AG09319 (cell line): Measurements from ENCODE around the gene NR1H4.

ENCODE experiments used
- DNase-seq: peaks from one replicate; pipeline ENCODE4 v3.0.0-alpha.2; 2010; ENCODE audit warnings: low read depth; ENCODE audit errors: extremely low read depth
- TF ChIP-seq, protein P1 (sequence below): IDR thresholded peaks from 2 replicates; pipeline ENCODE4 v1.5.1; 2011; ENCODE audit warnings: low read depth, mild to moderate bottlenecking, inconsistent platforms, low read length, moderate library complexity

The NR1H4 gene

DNA sequence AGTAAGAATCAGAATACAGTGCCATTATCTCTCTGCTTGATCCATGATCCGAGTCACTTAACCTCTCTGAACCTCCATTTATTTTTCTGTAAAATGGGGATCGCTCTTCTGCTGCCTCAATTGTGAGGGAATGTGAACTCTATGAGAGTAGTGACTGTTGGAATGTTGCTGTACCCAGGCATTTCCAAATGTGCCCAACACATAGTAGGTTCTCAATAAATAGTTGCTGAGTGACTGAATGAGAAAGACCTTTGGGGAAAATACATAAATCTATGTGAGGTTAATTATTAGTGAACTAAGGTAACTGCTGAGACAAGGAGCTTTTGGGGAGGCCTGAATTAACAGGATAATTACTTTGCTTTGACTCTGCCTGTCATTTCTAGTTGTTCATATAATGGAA lies 33.9 kb upstream of the NR1H4 start:
- TF ChIP-seq, protein P1, sequence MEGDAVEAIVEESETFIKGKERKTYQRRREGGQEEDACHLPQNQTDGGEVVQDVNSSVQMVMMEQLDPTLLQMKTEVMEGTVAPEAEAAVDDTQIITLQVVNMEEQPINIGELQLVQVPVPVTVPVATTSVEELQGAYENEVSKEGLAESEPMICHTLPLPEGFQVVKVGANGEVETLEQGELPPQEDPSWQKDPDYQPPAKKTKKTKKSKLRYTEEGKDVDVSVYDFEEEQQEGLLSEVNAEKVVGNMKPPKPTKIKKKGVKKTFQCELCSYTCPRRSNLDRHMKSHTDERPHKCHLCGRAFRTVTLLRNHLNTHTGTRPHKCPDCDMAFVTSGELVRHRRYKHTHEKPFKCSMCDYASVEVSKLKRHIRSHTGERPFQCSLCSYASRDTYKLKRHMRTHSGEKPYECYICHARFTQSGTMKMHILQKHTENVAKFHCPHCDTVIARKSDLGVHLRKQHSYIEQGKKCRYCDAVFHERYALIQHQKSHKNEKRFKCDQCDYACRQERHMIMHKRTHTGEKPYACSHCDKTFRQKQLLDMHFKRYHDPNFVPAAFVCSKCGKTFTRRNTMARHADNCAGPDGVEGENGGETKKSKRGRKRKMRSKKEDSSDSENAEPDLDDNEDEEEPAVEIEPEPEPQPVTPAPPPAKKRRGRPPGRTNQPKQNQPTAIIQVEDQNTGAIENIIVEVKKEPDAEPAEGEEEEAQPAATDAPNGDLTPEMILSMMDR: no peak
- no peak for DNase-seq

DNA sequence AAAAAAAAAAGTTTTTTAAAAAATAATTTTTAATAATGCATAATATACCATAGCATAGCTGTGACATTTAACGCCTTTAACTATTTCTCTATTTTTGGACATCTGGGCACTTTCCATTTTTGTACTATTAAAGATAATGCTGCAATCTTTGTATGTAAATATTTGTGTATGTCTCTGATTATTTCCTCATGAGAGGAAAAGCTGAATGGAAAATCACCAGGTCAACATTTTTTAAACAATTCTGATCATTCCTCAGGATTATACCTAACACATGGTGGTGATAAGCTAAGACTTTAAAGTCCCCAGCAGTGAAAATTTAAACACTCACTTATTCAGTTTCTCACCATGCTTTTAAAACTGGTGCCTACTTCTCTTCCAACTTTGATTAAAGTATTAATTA lies 31.3 kb upstream of the NR1H4 start:
- DNase-seq: no peak
- TF ChIP-seq, protein P1: no peak

DNA sequence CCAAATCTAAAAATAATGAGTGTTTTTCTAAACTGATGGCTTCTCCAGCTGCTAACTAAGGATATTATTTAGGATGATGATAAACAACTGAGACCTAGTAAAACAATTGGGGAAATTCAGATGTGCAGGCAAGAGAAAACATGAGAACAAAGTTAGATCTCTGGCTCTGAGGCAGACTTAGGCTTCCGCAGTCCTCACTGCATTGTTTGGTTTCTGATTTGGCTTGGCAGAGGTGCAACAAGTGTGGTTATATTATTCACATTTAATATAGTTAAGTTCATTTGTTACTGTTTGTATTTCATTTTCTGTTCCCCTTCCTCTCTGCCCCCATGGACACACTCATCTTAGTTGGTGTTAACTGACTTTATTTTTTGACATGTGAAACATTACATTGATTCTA lies 30.2 kb upstream of the NR1H4 start:
- no peak for DNase-seq
- TF ChIP-seq, protein P1: no peak

DNA sequence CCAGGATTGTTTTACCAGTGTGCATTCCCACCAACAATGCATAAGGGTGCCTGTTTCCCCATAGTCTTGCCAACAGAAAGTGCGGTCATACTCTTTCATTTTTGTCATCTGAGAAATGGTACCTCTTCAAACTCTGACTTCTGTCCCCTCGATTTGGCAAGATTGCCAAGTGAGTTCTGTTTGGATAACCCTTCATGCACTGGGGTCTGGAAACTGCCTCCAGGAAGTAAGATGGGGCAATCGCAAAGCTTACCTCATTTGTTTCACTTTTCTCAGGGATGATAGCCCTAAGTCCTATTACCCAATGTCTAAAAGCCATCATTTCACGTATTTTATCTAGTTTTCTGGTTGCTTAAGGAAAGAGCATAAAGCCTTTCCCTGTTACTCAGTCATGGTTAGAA lies 28.6 kb upstream of the NR1H4 start:
- TF ChIP-seq, protein P1: no peak
- no peak for DNase-seq

DNA sequence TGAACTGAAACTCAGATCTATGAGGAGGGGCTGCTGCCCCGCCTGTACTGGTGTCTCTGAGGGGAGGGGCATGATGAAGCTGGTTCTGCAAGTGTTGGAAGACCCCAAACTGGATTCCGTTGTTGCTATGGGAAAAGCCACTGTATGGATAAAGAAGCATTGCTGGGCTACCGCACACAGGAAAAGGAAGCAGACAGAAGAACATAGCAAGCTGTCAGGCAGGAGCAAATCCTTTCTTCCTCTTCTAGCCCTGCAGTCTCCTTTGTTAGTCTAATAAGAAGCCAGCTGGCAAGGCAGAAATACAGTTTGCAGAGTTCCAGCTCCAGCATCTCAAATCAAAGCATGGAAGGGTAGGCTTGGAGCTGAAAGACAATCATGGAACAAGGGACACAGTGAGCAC lies 26.3 kb upstream of the NR1H4 start:
- DNase-seq: no peak

DNA sequence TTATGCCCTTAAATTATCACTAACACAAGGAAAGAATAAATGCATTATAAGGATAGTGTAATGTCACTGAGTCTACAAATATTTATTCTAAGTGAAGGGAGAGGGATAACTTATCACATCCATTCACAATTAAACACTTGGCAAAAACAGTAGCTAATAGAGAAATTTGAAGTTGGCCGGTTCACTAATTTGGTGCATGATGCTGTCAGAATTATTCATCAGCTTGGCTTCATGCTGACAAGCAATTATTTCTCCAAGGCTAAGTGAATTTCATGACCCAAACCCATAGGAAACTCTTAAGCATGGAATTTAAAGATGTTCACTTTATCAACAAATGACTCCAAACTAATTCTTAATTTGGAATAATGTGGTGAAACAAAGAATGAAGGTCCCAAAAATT lies 25.0 kb upstream of the NR1H4 start:
- no peak for DNase-seq
- TF ChIP-seq, protein P1: no peak

More for the DNA sequence above, 26.3 kb upstream of the NR1H4 start:
- TF ChIP-seq, protein P1: no peak

DNA sequence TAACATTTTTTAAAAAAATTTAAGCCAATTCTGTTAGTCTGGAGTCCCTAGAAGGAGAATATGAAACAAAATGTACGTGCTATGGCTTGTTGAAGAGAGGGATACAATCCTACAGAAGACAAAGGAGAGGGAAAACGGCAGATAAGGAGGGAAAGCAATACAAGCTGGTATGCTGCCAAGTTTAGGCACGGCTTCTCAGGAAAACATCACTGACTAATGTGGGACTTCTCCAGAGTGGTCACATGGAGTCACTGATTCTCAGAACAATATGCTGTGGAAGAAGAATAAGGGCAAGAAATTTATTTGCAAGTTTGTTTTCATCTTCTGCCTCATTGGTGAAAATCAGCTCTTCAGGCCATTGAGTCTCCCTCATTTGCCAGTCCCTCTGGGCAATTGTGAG lies 22.9 kb upstream of the NR1H4 start:
- no peak for DNase-seq
- TF ChIP-seq, protein P1: no peak
